ENCODE results near the gene MYCN. TPM values are rescaled to one million over a fixed set of nuclear protein-coding genes. Genes with fewer than 3 reads are reported as not detected.

The MYCN gene
- total RNA-seq, 4 donors from 2014 or later = 0.48 to 7.0 (median 0.82) TPM; not detected in 1

DNA sequence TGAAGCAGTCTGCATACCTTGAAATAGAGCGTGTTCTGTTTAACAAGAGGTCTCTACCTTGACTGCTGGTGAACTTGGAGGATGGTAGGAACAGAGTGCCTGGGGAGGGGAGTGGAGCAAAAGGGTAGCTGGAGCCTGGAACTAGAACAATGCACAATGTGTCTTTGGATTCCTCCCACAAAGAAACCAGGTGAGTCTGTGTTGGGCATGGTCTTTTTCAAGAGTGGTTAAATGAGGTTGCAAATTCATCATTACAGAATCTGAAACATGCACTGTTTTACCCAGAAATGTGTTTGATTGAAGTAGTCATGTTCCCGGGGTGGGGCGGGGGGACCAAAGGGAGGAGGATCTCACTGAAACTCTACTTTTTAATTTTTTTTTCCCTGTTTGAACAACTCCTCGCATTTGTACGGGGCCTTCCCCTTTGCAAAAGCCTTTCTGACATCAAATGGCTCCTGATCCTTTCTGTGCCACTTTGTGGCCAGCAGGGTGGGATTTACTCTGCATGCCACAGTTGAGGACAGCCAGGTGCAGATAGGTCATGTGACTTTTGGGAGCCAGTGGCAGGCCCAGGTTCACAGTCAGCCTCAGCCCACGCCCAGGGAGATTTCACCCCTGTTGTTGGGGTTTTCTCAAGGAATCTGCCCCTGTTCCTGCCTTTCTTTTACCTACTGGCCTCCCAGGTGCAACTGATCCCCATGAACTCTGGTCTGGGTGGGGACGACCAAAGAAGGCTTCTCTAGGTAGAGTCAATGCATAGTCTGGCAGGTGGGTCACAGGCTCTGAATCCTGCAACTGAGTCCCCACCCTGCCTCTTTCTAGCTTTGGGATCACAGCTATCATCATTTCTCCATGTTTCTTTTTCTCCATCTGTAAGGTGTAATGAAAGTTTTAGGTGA, 28.2 kb downstream of the MYCN start:
- Histone ChIP-seq H3K4me3 (no peak overlapping the region), H3K4me1 (no peaks in the 10 kb centered on the region), H3K27ac (no peak overlapping the region), H3K36me3 (no peaks in the 10 kb centered on the region), H3K9me3 (no peaks in the 10 kb centered on the region), H3K27me3 (no peaks in the 10 kb centered on the region)
- no peak for DNase-seq
- in situ Hi-C loops (cut with MboI; ENCODE audit: low pct_ligation_motif_present in 1 of 4, low pct_unique_long_range_greater_than_20kb in 1 of 4, low sequenced_read_pairs in 3 of 4) = no loop called here
- 85 to 94% methylated on average over 5 to 7 of the region's 7 CpGs for WGBS, 2 donors (ENCODE audit: low coverage in 1 of 2)
- no peak for TF ChIP-seq POLR2AphosphoS5 (IDR thresholded peaks at IDR 0.05)
- no peak for TF ChIP-seq EP300 (IDR thresholded peaks at IDR 0.05; ENCODE audit: low read depth)
- no peak for TF ChIP-seq POLR2A (IDR thresholded peaks at IDR 0.05)
- TF ChIP-seq, protein P1, sequence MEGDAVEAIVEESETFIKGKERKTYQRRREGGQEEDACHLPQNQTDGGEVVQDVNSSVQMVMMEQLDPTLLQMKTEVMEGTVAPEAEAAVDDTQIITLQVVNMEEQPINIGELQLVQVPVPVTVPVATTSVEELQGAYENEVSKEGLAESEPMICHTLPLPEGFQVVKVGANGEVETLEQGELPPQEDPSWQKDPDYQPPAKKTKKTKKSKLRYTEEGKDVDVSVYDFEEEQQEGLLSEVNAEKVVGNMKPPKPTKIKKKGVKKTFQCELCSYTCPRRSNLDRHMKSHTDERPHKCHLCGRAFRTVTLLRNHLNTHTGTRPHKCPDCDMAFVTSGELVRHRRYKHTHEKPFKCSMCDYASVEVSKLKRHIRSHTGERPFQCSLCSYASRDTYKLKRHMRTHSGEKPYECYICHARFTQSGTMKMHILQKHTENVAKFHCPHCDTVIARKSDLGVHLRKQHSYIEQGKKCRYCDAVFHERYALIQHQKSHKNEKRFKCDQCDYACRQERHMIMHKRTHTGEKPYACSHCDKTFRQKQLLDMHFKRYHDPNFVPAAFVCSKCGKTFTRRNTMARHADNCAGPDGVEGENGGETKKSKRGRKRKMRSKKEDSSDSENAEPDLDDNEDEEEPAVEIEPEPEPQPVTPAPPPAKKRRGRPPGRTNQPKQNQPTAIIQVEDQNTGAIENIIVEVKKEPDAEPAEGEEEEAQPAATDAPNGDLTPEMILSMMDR (IDR thresholded peaks at IDR 0.05) = no peak
- intact Hi-C loops (cut with DNase I; ENCODE audit: low total_unique reads) = no loop called here

DNA sequence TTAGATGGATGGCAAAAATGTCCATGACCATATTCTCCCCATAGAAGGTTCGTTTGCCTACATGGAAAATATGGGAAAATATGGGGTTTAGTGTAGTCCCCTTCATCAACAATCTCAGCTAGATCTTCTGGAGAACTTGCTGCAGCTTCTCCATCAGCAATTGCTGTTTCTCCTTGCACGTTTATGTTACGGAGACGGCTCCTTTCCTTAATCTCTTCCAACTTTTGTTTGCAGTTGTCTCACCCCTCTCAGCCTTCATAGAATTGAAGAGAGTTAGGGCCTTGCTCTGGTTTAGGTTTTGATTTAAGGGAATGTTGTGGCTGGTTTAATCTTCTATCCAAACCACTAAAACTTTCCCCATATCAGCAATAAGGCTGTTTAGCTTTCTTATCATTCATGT, 28.9 kb downstream of the MYCN start:
- intact Hi-C loops (cut with DNase I; ENCODE audit: low total_unique reads) (no loop called here), in situ Hi-C loops (cut with MboI; ENCODE audit: low pct_ligation_motif_present in 1 of 4, low pct_unique_long_range_greater_than_20kb in 1 of 4, low sequenced_read_pairs in 3 of 4) (no loop called here)
- H3K9me3 ChIP-seq = no peaks in the 10 kb centered on the region
- 67 to 77% methylated on average over 2 to 4 of the region's 4 CpGs for WGBS, 2 donors (ENCODE audit: low coverage in 1 of 2)
- no peaks in the 10 kb centered on the region for H3K4me1 ChIP-seq
- no peak overlapping the region for H3K27ac ChIP-seq
- H3K4me3 ChIP-seq = no peak overlapping the region
- H3K27me3 ChIP-seq = no peaks in the 10 kb centered on the region
- no peak for DNase-seq
- no peak for TF ChIP-seq EP300 (IDR thresholded peaks at IDR 0.05; ENCODE audit: low read depth)
- TF ChIP-seq POLR2A (IDR thresholded peaks at IDR 0.05) = no peak
- TF ChIP-seq, protein P1 (IDR thresholded peaks at IDR 0.05) = no peak
- no peak for TF ChIP-seq POLR2AphosphoS5 (IDR thresholded peaks at IDR 0.05)
- no peaks in the 10 kb centered on the region for H3K36me3 ChIP-seq

DNA sequence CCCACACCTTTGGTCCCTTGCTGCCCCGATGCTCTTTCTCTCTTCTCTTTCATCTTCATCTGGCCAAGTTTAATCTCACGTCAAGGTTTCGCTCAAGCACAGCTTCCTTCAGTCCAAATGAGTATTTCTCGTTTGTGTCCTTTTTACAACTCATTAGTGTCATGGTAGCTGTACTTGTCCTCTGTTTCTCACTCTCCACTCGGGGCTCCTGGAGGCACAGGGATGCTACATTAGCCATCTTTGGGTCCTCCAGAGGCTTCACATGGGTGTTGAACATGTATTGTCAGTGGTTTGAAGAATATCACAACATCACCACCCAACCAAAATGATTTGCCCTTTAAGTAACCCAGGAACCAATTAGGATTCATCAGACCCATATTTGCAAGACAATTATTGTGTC, 30.4 kb downstream of the MYCN start:
- in situ Hi-C loops (cut with MboI; ENCODE audit: low pct_ligation_motif_present in 1 of 4, low pct_unique_long_range_greater_than_20kb in 1 of 4, low sequenced_read_pairs in 3 of 4) = no loop called here
- H3K27me3 ChIP-seq = no peaks in the 10 kb centered on the region
- no peaks in the 10 kb centered on the region for H3K4me1 ChIP-seq
- H3K36me3 ChIP-seq = no peaks in the 10 kb centered on the region
- H3K9me3 ChIP-seq = no peaks in the 10 kb centered on the region
- intact Hi-C loops (cut with DNase I; ENCODE audit: low total_unique reads) = no loop called here
- TF ChIP-seq POLR2AphosphoS5 (IDR thresholded peaks at IDR 0.05) (no peak), POLR2A (IDR thresholded peaks at IDR 0.05) (no peak), EP300 (IDR thresholded peaks at IDR 0.05; ENCODE audit: low read depth) (no peak)
- TF ChIP-seq, protein P1 (IDR thresholded peaks at IDR 0.05) = no peak
- H3K27ac ChIP-seq = no peak overlapping the region
- WGBS, 2 donors (ENCODE audit: low coverage in 1 of 2) = 76 to 80% methylated on average over 5 of the region's 5 CpGs
- H3K4me3 ChIP-seq = no peak overlapping the region
- no peak for DNase-seq

DNA sequence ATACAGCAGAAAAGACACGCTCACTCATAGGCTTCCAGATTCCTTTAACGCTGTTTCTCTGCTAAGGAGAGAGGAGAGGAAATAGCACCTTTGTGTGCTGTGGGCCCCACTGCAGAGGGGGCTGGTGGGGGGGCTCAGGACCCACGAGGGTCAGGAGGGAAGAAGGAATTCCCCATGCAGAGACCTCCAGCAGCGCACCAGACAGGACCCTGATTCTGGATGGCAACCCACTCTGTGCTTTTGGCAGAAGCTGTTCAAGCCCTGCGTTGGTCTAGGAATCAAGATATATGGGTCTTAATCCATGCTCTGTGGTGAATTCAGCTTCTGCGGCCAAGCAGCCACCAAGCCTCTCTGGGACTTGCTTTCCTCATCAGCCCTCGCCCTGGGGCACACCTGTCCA, 31.0 kb downstream of the MYCN start:
- H3K36me3 ChIP-seq = no peaks in the 10 kb centered on the region
- H3K4me3 ChIP-seq = no peak overlapping the region
- no peak for DNase-seq
- intact Hi-C loops (cut with DNase I; ENCODE audit: low total_unique reads) = no loop called here
- no peaks in the 10 kb centered on the region for H3K4me1 ChIP-seq
- TF ChIP-seq POLR2AphosphoS5 (IDR thresholded peaks at IDR 0.05) = no peak
- TF ChIP-seq, protein P1 (IDR thresholded peaks at IDR 0.05) = no peak
- TF ChIP-seq EP300 (IDR thresholded peaks at IDR 0.05; ENCODE audit: low read depth) = no peak
- TF ChIP-seq POLR2A (IDR thresholded peaks at IDR 0.05) = no peak
- in situ Hi-C loops (cut with MboI; ENCODE audit: low pct_ligation_motif_present in 1 of 4, low pct_unique_long_range_greater_than_20kb in 1 of 4, low sequenced_read_pairs in 3 of 4) = no loop called here
- no peaks in the 10 kb centered on the region for H3K27me3 ChIP-seq
- WGBS, 2 donors (ENCODE audit: low coverage in 1 of 2) = 69 to 90% methylated on average over 2 to 7 of the region's 7 CpGs
- no peaks in the 10 kb centered on the region for H3K9me3 ChIP-seq
- no peak overlapping the region for H3K27ac ChIP-seq

All from transverse colon (tissue), 4 donors.